HFFc6 (cell line): Measurements from ENCODE around the gene LARGE1. TPM values are rescaled to one million over a fixed set of nuclear protein-coding genes. Genes with fewer than 3 reads are reported as not detected.

Source experiments
- DNase-seq: peaks from one replicate; pipeline ENCODE4 v3.0.0-alpha.2; 2018
- H3K27ac Mint-ChIP-seq: 2 replicates; pipeline ENCODE4 v1.8.0; 2020; ENCODE audit warnings: mild to moderate bottlenecking, mixed read lengths
- H3K27me3 Mint-ChIP-seq: 2 replicates; pipeline ENCODE4 v1.8.0; 2021; ENCODE audit warnings: mild to moderate bottlenecking, moderate library complexity, mixed read lengths; ENCODE audit not compliant: insufficient read depth
- H3K36me3 Mint-ChIP-seq: 2 replicates; pipeline ENCODE4 v1.8.0; 2021; ENCODE audit warnings: low read depth, mixed read lengths
- H3K4me1 Mint-ChIP-seq: 2 replicates; pipeline ENCODE4 v1.8.0; 2020; ENCODE audit warnings: low read depth, mixed read lengths
- H3K4me3 Mint-ChIP-seq: 2 replicates; pipeline ENCODE4 v1.8.0; 2020; ENCODE audit warnings: mild to moderate bottlenecking, moderate library complexity, mixed read lengths
- H3K9me3 Mint-ChIP-seq: 2 replicates; pipeline ENCODE4 v1.8.0; 2020; ENCODE audit warnings: mild to moderate bottlenecking, mixed read lengths
- total RNA-seq, 6 experiments: library from RNA; stranded (reverse); fragmentation: NEBNext Ultra II Directional; extraction: Animal tissue kit (Norgen Biotek cat#: 25700); gene quantifications; 2 replicates in 1 of 6; 3 replicates in 5 of 6; pipeline ENCODE4 v1.2.3, GENCODE V29; 2021
- TF ChIP-seq, protein P1 (sequence below): fragments of 200-600 bp; sonication (generic); IDR thresholded peaks from 2 replicates; pipeline ENCODE4 v1.5.0; 2021; ENCODE audit warnings: antibody characterized with exemption, mild to moderate bottlenecking

Gene LARGE1
- total RNA-seq, 6 experiments from 2014 or later, result 4.9 to 7.3 (median 6.5) TPM

- H3K27me3 Mint-ChIP-seq, result peaks cover 2% of the 10 kb centered on the region; the same call in 1 of the 2 replicates
Measured at GRCh38 chr22:33331017-33331416, 589.3 kb downstream of the LARGE1 start.

GRCh38 chr22:33330534-33330933, 589.7 kb downstream of the LARGE1 start:
- Mint-ChIP-seq H3K4me3 (no peak overlapping the region), H3K9me3 (peaks cover 31% of the 10 kb centered on the region), H3K27me3 (peaks cover 2% of the 10 kb centered on the region; the same call in 1 of the 2 replicates), H3K27ac (no peak overlapping the region), H3K36me3 (peaks cover 7% of the 10 kb centered on the region), H3K4me1 (peaks cover 20% of the 10 kb centered on the region)
- TF ChIP-seq, protein P1, sequence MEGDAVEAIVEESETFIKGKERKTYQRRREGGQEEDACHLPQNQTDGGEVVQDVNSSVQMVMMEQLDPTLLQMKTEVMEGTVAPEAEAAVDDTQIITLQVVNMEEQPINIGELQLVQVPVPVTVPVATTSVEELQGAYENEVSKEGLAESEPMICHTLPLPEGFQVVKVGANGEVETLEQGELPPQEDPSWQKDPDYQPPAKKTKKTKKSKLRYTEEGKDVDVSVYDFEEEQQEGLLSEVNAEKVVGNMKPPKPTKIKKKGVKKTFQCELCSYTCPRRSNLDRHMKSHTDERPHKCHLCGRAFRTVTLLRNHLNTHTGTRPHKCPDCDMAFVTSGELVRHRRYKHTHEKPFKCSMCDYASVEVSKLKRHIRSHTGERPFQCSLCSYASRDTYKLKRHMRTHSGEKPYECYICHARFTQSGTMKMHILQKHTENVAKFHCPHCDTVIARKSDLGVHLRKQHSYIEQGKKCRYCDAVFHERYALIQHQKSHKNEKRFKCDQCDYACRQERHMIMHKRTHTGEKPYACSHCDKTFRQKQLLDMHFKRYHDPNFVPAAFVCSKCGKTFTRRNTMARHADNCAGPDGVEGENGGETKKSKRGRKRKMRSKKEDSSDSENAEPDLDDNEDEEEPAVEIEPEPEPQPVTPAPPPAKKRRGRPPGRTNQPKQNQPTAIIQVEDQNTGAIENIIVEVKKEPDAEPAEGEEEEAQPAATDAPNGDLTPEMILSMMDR, result no peak
- DNase-seq, result no peak

More at GRCh38 chr22:33331017-33331416, 589.3 kb downstream of the LARGE1 start:
- DNase-seq, result no peak
- Mint-ChIP-seq H3K4me1 (peaks cover 23% of the 10 kb centered on the region), H3K36me3 (peaks cover 7% of the 10 kb centered on the region), H3K9me3 (peaks cover 30% of the 10 kb centered on the region), H3K27ac (no peak overlapping the region), H3K4me3 (no peak overlapping the region)
- TF ChIP-seq, protein P1, result no peak

DNA sequence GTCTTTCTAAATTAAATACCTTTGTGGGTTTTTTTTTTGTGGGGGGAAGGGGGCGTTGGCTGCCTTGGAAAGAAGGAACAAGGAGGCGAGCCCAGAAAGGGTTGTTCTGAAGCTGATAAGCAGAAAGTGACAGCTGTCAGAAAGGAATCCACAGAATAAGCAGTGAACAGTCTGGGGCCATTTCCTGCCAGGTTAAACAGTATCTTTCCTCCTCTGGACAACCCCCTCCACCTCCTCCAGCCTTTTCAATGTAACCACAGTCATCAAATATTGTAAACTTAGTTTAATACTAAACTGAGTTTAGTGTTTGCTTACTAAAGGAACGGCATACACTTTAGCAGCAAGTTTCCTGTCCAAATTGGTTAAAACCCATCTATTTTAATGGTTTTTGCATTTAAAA, 590.9 kb downstream of the LARGE1 start:
- TF ChIP-seq, protein P1, result no peak
- DNase-seq, result no peak
- Mint-ChIP-seq H3K36me3 (peaks cover 7% of the 10 kb centered on the region; the same call in 1 of the 2 replicates), H3K4me3 (no peak overlapping the region), H3K27ac (no peak overlapping the region), H3K27me3 (peaks cover 2% of the 10 kb centered on the region; the same call in 1 of the 2 replicates), H3K4me1 (peaks cover 9% of the 10 kb centered on the region; the same call in 1 of the 2 replicates), H3K9me3 (peaks cover 31% of the 10 kb centered on the region)

DNA sequence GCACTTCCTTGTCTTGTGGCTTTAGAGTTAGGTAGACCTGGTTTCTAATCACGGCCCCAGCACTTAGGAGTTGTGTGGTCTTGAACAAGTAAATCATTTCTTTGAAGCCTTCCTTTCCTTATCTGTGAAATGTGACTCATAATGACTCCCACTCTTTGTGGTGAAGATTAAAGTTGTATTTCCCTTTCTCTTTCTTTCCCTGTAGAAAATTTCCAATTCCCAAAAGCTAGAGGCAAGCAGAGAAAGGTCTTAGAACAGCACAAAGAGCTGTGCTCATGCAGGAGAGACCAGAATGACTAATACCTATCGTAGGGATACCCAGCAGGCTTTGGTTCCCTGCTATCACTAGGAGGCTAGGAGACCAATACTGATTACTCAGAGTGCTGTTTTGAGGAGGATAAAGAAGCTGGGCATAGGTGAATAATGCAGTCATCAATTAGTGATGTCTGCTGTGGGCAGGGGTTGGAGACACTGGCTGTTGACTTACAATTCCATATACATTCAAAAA, 591.4 kb downstream of the LARGE1 start:
- Mint-ChIP-seq H3K36me3 (peaks cover 7% of the 10 kb centered on the region; the same call in 1 of the 2 replicates), H3K9me3 (peaks cover 32% of the 10 kb centered on the region), H3K4me1 (peaks cover 8% of the 10 kb centered on the region; the same call in 1 of the 2 replicates), H3K27me3 (peaks cover 2% of the 10 kb centered on the region; the same call in 1 of the 2 replicates), H3K4me3 (no peak overlapping the region), H3K27ac (no peak overlapping the region)
- TF ChIP-seq, protein P1, result no peak
- peak; percentile 46 for DNase-seq

GRCh38 chr22:33327348-33327860, 592.9 kb downstream of the LARGE1 start:
- Mint-ChIP-seq H3K4me3 (no peak overlapping the region), H3K36me3 (peaks cover 7% of the 10 kb centered on the region; the same call in 1 of the 2 replicates), H3K9me3 (peaks cover 38% of the 10 kb centered on the region), H3K4me1 (peaks cover 8% of the 10 kb centered on the region; the same call in 1 of the 2 replicates), H3K27me3 (no peaks in the 10 kb centered on the region; the same call in 1 of the 2 replicates), H3K27ac (no peak overlapping the region)
- no peak for DNase-seq
- TF ChIP-seq, protein P1, result no peak
